GM12891 (cell line): Measurements from ENCODE around the gene ABHD10.

Experiments used
- PAX5 ChIP-seq: IDR thresholded peaks from 2 replicates; pipeline ENCODE4 v1.6.1; 2011; ENCODE audit warnings: low read length, moderate library complexity, mild to moderate bottlenecking; ENCODE audit not compliant: insufficient read depth, severe bottlenecking
- POLR2A ChIP-seq: IDR thresholded peaks from 2 replicates; pipeline ENCODE4 v1.6.1; 2011; ENCODE audit warnings: low read depth, low read length, control low read depth
- POLR2AphosphoS5 ChIP-seq: IDR thresholded peaks from 2 replicates; pipeline ENCODE4 v1.6.1; 2011; ENCODE audit warnings: low read depth, low read length, control low read depth
- SPI1 ChIP-seq: IDR thresholded peaks from 2 replicates; pipeline ENCODE4 v1.6.1; 2011; ENCODE audit warnings: low read depth, low read length, control low read depth
- TAF1 ChIP-seq: IDR thresholded peaks from 2 replicates; pipeline ENCODE4 v1.6.1; 2011; ENCODE audit warnings: low read depth, low read length, control low read depth

DNA sequence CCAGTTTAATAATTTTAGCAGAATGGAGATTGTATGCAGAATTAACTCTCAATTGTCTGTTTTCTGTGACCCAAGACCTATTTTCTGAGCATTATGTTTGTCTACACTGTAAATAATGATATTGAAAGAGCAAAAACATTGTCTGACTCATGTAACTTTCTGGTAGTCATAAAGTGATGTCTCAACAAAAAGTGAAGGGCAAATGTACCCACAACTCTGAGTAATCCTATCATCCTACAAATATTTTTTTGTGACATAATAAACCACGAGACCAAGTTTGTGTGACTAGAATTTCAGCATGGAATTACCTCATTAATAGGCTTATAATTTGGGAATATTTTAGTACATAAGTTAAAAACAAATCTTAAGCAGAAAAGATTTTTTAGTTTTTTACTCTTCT lies 15.4 kb upstream of the ABHD10 start:
- no peak for TF ChIP-seq POLR2AphosphoS5
- no peak for TF ChIP-seq POLR2A
- TF ChIP-seq SPI1, result no peak
- TF ChIP-seq TAF1, result no peak
- no peak for TF ChIP-seq PAX5
